ENCODE results near the gene RGL4. TPM values are rescaled to one million over a fixed set of nuclear protein-coding genes. Genes with fewer than 3 reads are reported as not detected.

Gene RGL4
- total and polyA plus RNA-seq, 2 experiments from 2014 or later = 0.16 TPM; not detected in 1

DNA sequence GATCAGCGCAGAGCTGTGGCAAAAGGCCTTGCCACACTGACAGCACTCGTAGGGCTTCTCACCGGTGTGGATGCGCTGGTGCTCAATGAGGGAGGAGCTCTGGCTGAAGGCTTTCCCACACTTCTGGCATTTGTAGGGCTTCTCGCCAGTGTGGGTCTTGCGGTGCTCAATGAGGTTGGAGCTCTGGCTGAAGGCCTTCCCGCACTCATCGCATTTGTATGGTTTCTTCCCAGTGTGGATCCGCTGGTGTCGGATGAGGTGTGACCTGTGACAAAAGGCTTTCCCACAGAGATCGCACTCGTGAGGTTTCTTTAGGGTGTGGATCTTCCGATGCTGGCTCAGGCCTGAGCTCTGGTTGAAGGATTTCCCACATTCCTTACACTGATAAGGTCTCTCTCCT is 53.2 kb downstream of the RGL4 start (continued):
- TF ChIP-seq EZH2 (IDR thresholded peaks at IDR 0.05; ENCODE audit: low read depth, unreplicated experiment) (no peak), CREB1 (CRISPR knock-in tag; IDR thresholded peaks at IDR 0.05; ENCODE audit: low read depth) (no peak), POLR2AphosphoS5 (IDR thresholded peaks at IDR 0.05; ENCODE audit: low read depth) (no peak), ZNF114 (CRISPR knock-in tag; IDR thresholded peaks at IDR 0.05) (no peak)
- TF ChIP-seq, protein P1, sequence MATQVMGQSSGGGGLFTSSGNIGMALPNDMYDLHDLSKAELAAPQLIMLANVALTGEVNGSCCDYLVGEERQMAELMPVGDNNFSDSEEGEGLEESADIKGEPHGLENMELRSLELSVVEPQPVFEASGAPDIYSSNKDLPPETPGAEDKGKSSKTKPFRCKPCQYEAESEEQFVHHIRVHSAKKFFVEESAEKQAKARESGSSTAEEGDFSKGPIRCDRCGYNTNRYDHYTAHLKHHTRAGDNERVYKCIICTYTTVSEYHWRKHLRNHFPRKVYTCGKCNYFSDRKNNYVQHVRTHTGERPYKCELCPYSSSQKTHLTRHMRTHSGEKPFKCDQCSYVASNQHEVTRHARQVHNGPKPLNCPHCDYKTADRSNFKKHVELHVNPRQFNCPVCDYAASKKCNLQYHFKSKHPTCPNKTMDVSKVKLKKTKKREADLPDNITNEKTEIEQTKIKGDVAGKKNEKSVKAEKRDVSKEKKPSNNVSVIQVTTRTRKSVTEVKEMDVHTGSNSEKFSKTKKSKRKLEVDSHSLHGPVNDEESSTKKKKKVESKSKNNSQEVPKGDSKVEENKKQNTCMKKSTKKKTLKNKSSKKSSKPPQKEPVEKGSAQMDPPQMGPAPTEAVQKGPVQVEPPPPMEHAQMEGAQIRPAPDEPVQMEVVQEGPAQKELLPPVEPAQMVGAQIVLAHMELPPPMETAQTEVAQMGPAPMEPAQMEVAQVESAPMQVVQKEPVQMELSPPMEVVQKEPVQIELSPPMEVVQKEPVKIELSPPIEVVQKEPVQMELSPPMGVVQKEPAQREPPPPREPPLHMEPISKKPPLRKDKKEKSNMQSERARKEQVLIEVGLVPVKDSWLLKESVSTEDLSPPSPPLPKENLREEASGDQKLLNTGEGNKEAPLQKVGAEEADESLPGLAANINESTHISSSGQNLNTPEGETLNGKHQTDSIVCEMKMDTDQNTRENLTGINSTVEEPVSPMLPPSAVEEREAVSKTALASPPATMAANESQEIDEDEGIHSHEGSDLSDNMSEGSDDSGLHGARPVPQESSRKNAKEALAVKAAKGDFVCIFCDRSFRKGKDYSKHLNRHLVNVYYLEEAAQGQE (IDR thresholded peaks at IDR 0.05; ENCODE audit: unreplicated experiment) = no peak
- TF ChIP-seq, protein P2, sequence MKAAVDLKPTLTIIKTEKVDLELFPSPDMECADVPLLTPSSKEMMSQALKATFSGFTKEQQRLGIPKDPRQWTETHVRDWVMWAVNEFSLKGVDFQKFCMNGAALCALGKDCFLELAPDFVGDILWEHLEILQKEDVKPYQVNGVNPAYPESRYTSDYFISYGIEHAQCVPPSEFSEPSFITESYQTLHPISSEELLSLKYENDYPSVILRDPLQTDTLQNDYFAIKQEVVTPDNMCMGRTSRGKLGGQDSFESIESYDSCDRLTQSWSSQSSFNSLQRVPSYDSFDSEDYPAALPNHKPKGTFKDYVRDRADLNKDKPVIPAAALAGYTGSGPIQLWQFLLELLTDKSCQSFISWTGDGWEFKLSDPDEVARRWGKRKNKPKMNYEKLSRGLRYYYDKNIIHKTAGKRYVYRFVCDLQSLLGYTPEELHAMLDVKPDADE (IDR thresholded peaks at IDR 0.05) = no peak

DNA sequence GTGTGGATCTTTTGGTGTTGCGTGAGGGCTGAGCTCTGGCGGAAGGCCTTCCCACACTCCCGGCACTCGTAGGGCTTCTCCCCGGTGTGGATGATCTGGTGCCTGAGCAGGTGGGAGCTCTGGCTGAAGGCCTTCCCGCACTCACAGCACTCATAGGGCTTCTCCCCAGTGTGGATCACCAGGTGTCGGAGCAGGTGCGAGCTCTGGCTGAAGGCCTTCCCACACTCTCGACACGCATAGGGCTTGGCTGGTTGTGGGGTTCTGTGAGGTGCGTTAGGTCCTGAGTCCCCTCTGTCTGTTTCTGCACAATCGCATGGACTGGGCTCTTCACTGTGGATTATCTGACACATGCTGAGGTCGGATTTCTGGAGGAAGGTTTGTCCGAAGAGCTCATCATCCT is 53.7 kb downstream of the RGL4 start:
- H3K4me3 Mint-ChIP-seq = no peak overlapping the region
- no peak for ATAC-seq
- TF ChIP-seq, protein P1 (IDR thresholded peaks at IDR 0.05; ENCODE audit: unreplicated experiment) = no peak
- TF ChIP-seq ZNF114 (CRISPR knock-in tag; IDR thresholded peaks at IDR 0.05) (no peak), STAT1 (IDR thresholded peaks at IDR 0.05; ENCODE audit: unreplicated experiment) (no peak), NANOG (IDR thresholded peaks at IDR 0.05; ENCODE audit: borderline replicate concordance) (no peak), CREB1 (CRISPR knock-in tag; IDR thresholded peaks at IDR 0.05; ENCODE audit: low read depth) (no peak)
- TF ChIP-seq, protein P2 (IDR thresholded peaks at IDR 0.05) = no peak
- TF ChIP-seq, protein P3, sequence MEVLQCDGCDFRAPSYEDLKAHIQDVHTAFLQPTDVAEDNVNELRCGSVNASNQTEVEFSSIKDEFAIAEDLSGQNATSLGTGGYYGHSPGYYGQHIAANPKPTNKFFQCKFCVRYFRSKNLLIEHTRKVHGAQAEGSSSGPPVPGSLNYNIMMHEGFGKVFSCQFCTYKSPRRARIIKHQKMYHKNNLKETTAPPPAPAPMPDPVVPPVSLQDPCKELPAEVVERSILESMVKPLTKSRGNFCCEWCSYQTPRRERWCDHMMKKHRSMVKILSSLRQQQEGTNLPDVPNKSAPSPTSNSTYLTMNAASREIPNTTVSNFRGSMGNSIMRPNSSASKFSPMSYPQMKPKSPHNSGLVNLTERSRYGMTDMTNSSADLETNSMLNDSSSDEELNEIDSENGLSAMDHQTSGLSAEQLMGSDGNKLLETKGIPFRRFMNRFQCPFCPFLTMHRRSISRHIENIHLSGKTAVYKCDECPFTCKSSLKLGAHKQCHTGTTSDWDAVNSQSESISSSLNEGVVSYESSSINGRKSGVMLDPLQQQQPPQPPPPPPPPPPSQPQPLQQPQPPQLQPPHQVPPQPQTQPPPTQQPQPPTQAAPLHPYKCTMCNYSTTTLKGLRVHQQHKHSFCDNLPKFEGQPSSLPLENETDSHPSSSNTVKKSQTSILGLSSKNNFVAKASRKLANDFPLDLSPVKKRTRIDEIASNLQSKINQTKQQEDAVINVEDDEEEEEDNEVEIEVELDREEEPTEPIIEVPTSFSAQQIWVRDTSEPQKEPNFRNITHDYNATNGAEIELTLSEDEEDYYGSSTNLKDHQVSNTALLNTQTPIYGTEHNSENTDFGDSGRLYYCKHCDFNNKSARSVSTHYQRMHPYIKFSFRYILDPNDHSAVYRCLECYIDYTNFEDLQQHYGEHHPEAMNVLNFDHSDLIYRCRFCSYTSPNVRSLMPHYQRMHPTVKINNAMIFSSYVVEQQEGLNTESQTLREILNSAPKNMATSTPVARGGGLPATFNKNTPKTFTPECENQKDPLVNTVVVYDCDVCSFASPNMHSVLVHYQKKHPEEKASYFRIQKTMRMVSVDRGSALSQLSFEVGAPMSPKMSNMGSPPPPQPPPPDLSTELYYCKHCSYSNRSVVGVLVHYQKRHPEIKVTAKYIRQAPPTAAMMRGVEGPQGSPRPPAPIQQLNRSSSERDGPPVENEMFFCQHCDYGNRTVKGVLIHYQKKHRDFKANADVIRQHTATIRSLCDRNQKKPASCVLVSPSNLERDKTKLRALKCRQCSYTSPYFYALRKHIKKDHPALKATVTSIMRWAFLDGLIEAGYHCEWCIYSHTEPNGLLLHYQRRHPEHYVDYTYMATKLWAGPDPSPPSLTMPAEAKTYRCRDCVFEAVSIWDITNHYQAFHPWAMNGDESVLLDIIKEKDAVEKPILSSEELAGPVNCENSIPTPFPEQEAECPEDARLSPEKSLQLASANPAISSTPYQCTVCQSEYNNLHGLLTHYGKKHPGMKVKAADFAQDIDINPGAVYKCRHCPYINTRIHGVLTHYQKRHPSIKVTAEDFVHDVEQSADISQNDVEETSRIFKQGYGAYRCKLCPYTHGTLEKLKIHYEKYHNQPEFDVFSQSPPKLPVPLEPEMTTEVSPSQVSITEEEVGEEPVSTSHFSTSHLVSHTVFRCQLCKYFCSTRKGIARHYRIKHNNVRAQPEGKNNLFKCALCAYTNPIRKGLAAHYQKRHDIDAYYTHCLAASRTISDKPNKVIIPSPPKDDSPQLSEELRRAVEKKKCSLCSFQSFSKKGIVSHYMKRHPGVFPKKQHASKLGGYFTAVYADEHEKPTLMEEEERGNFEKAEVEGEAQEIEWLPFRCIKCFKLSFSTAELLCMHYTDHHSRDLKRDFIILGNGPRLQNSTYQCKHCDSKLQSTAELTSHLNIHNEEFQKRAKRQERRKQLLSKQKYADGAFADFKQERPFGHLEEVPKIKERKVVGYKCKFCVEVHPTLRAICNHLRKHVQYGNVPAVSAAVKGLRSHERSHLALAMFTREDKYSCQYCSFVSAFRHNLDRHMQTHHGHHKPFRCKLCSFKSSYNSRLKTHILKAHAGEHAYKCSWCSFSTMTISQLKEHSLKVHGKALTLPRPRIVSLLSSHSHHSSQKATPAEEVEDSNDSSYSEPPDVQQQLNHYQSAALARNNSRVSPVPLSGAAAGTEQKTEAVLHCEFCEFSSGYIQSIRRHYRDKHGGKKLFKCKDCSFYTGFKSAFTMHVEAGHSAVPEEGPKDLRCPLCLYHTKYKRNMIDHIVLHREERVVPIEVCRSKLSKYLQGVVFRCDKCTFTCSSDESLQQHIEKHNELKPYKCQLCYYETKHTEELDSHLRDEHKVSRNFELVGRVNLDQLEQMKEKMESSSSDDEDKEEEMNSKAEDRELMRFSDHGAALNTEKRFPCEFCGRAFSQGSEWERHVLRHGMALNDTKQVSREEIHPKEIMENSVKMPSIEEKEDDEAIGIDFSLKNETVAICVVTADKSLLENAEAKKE (CRISPR knock-in tag; IDR thresholded peaks at IDR 0.05) = no peak

More for the DNA sequence above, 53.7 kb downstream of the RGL4 start:
- Histone ChIP-seq H4K20me1 (replicated peaks; ENCODE audit: insufficient read depth) (no peaks in the 10 kb centered on the region), H3K27me3 (ENCODE audit: insufficient read depth) (no peaks in the 10 kb centered on the region), H2AFZ (no peak overlapping the region), H3K9me2 (ENCODE audit: insufficient read depth) (no peaks in the 10 kb centered on the region), H3K4me2 (no peak overlapping the region), H3K4me1 (ENCODE audit: insufficient read depth) (peaks cover 1% of the 10 kb centered on the region), H3K36me3 (ENCODE audit: insufficient read depth) (no peaks in the 10 kb centered on the region), H3K4me3 (no peak overlapping the region), H3F3A (replicated peaks; ENCODE audit: low read depth) (no peaks in the 10 kb centered on the region), H3K79me2 (replicated peaks; ENCODE audit: insufficient read depth) (no peaks in the 10 kb centered on the region; the same call in 1 of the 2 replicates), H3K27ac (ENCODE audit: low read depth) (no peak overlapping the region)
- Mint-ChIP-seq H3K4me1 (peaks cover 2% of the 10 kb centered on the region), H3K27me3 (ENCODE audit: insufficient read depth, low read depth, poor library complexity) (peaks cover 7% of the 10 kb centered on the region), H3K9me3 (no peaks in the 10 kb centered on the region; the same call in 2 of the 3 replicates), H3K36me3 (ENCODE audit: low read depth) (peaks cover 20% of the 10 kb centered on the region), H3K27ac (no peak overlapping the region)
- no peak for DNase-seq (ENCODE audit: low spot score)

All from GM23338 (cell line).